IMR-90 (cell line): ENCODE data around the gene LEKR1. TPM values are rescaled to one million over a fixed set of nuclear protein-coding genes. Genes with fewer than 3 reads are reported as not detected.

Experiments
- ATAC-seq: fragments of 200-7000 bp; cut with Tn5 transposase; 2 replicates; pipeline ENCODE4 v1.9.1; 2020; ENCODE audit warnings: low read depth, mild to moderate bottlenecking, moderate library complexity
- BruUV-seq: library from RNA; stranded (reverse); fragments of 400-500 nt; replicated peaks from 2 replicates; lab custom pipeline; 2021; lab: Mats Ljungman, UMichigan
- CTCF ChIA-PET: fragments of 300-600 bp; formaldehyde crosslinking; extraction: SDS; loops from one replicate; lab custom pipeline; 2021; ENCODE audit warnings: antibody characterized with exemption; lab: Yijun Ruan, JAX
- POLR2A ChIA-PET: fragments of 300-600 bp; sonication (Branson Sonifier 250); formaldehyde crosslinking; loops from one replicate; lab custom pipeline; 2022; ENCODE audit warnings: antibody characterized with exemption; ENCODE audit not compliant: unreplicated experiment; lab: Charles Lee
- DNase-seq: peaks from one replicate; pipeline ENCODE4 v3.0.0; 2013
- H2AFZ ChIP-seq: replicated peaks from 2 replicates; pipeline ENCODE3; 2013; ENCODE audit warnings: low read length, mild to moderate bottlenecking; ENCODE audit not compliant: poor library complexity
- H2AK5ac ChIP-seq: 2 replicates; pipeline ENCODE4 v1.6.1; 2013; ENCODE audit warnings: low read depth, low read length, inconsistent platforms
- H2AK9ac ChIP-seq: replicated peaks from 2 replicates; pipeline ENCODE3; 2013; ENCODE audit warnings: mild to moderate bottlenecking, low read depth, low read length, moderate library complexity; ENCODE audit not compliant: poor library complexity
- H2BK120ac ChIP-seq: 2 replicates; pipeline ENCODE4 v1.6.1; 2013; ENCODE audit warnings: low read depth, low read length, inconsistent platforms
- H2BK15ac ChIP-seq: 3 replicates; pipeline ENCODE4 v1.6.1; 2013; ENCODE audit warnings: low read depth, low read length, inconsistent platforms
- H2BK20ac ChIP-seq: 2 replicates; pipeline ENCODE4 v1.6.1; 2013; ENCODE audit warnings: low read depth, mild to moderate bottlenecking, inconsistent platforms, low read length, moderate library complexity
- H2BK5ac ChIP-seq: 2 replicates; pipeline ENCODE4 v1.6.1; 2013; ENCODE audit warnings: mild to moderate bottlenecking, low read depth, low read length, inconsistent platforms; ENCODE audit not compliant: poor library complexity, severe bottlenecking
- H3K14ac ChIP-seq: replicated peaks from 2 replicates; pipeline ENCODE4 v1.6.1; 2013; ENCODE audit warnings: low read depth, low read length, inconsistent platforms
- H3K18ac ChIP-seq: 2 replicates; pipeline ENCODE4 v1.6.1; 2013; ENCODE audit warnings: low read depth, low read length, control low read depth
- H3K23ac ChIP-seq: 2 replicates; pipeline ENCODE4 v1.6.1; 2013; ENCODE audit warnings: low read depth, low read length, inconsistent platforms
- H3K27ac ChIP-seq: 2 replicates; pipeline ENCODE4 v1.5.1; 2013; ENCODE audit warnings: mild to moderate bottlenecking, control low read depth, low read length; ENCODE audit not compliant: insufficient read depth
- H3K27me3 ChIP-seq: 2 replicates; pipeline ENCODE4 v1.6.1; 2013; ENCODE audit warnings: low read length; ENCODE audit not compliant: control insufficient read depth, insufficient read depth
- H3K36me3 ChIP-seq: 2 replicates; pipeline ENCODE4 v1.6.1; 2013; ENCODE audit warnings: low read length, mixed read lengths; ENCODE audit not compliant: control insufficient read depth, insufficient read depth
- H3K4ac ChIP-seq: 2 replicates; pipeline ENCODE4 v1.6.1; 2013; ENCODE audit warnings: low read depth, low read length, inconsistent platforms
- H3K4me1 ChIP-seq: 2 replicates; pipeline ENCODE4 v1.6.1; 2013; ENCODE audit warnings: low read length, mixed read lengths; ENCODE audit not compliant: control insufficient read depth, insufficient read depth
- H3K4me2 ChIP-seq: 2 replicates; pipeline ENCODE4 v1.6.1; 2013; ENCODE audit warnings: low read depth, mild to moderate bottlenecking, control low read depth, low read length, moderate library complexity
- H3K4me3 ChIP-seq: 2 replicates; pipeline ENCODE4 v1.5.1; 2013; ENCODE audit warnings: low read depth, mild to moderate bottlenecking, control low read depth, low read length, moderate library complexity; ENCODE audit not compliant: insufficient read depth
- H3K56ac ChIP-seq: 2 replicates; pipeline ENCODE4 v1.6.1; 2013; ENCODE audit warnings: low read length, inconsistent platforms; ENCODE audit not compliant: insufficient read depth; ENCODE audit errors: extremely low read depth
- H3K79me1 ChIP-seq, 2 experiments: 2 replicates each; pipeline ENCODE4 v1.6.1; 2013; ENCODE audit warnings: low read length in 2 of 2, inconsistent platforms in 1 of 2, low read depth in 1 of 2
- H3K9ac ChIP-seq: 2 replicates; pipeline ENCODE4 v1.6.1; 2013; ENCODE audit warnings: low read depth, low read length, control low read depth
- H3K9me1 ChIP-seq: 2 replicates; pipeline ENCODE4 v1.6.1; 2013; ENCODE audit warnings: low read length, inconsistent platforms; ENCODE audit not compliant: insufficient read depth
- H3K9me3 ChIP-seq: 2 replicates; pipeline ENCODE4 v1.6.1; 2013; ENCODE audit warnings: low read length; ENCODE audit not compliant: control insufficient read depth, insufficient read depth
- H4K20me1 ChIP-seq: 2 replicates; pipeline ENCODE4 v1.6.1; 2013; ENCODE audit warnings: low read length, inconsistent platforms; ENCODE audit not compliant: insufficient read depth
- H4K5ac ChIP-seq: 2 replicates; pipeline ENCODE4 v1.6.1; 2013; ENCODE audit warnings: mild to moderate bottlenecking, low read depth, low read length, control low read depth
- H4K8ac ChIP-seq, 2 experiments: 2 replicates each; pipeline ENCODE4 v1.6.1; 2013; ENCODE audit warnings: low read depth in 2 of 2, low read length in 2 of 2, control low read depth in 1 of 2, inconsistent platforms in 1 of 2
- H4K91ac ChIP-seq: 2 replicates; pipeline ENCODE4 v1.6.1; 2013; ENCODE audit warnings: low read depth, low read length, inconsistent platforms; ENCODE audit not compliant: insufficient read depth
- BHLHE40 ChIP-seq: fragments of 150-350 bp; IDR thresholded peaks from 2 replicates; pipeline ENCODE4 v1.6.1; 2016; ENCODE audit warnings: mild to moderate bottlenecking, low read depth, low read length
- CHD1 ChIP-seq: IDR thresholded peaks from 2 replicates; pipeline ENCODE4 v1.6.1; 2012; ENCODE audit warnings: low read depth, low read length, improper control_type of control experiment
- ELK1 ChIP-seq: fragments of 150-350 bp; IDR thresholded peaks from 2 replicates; pipeline ENCODE4 v1.6.1; 2016; ENCODE audit warnings: low read depth, mild to moderate bottlenecking, low read length, moderate library complexity, borderline replicate concordance
- FOS ChIP-seq: fragments of 150-350 bp; IDR thresholded peaks from 2 replicates; pipeline ENCODE4 v1.6.1; 2016; ENCODE audit warnings: low read depth, low read length
- MAFK ChIP-seq: IDR thresholded peaks from 2 replicates; pipeline ENCODE4 v1.6.1; 2012; ENCODE audit warnings: low read depth, low read length, improper control_type of control experiment
- MXI1 ChIP-seq: IDR thresholded peaks from 2 replicates; pipeline ENCODE4 v1.6.1; 2012; ENCODE audit warnings: low read depth, mild to moderate bottlenecking, low read length, moderate library complexity, borderline replicate concordance
- POLR2A ChIP-seq: IDR thresholded peaks from 2 replicates; pipeline ENCODE4 v1.6.1; 2012; ENCODE audit warnings: mild to moderate bottlenecking, low read depth, low read length
- RAD21 ChIP-seq: IDR thresholded peaks from 2 replicates; pipeline ENCODE4 v1.6.1; 2012; ENCODE audit warnings: low read length, improper control_type of control experiment
- RFX5 ChIP-seq: IDR thresholded peaks from 2 replicates; pipeline ENCODE4 v1.8.0; 2012; ENCODE audit warnings: low read depth, mild to moderate bottlenecking, low read length, moderate library complexity
- WGBS, 2 experiments: methylation state at CpG; one replicate each; pipeline versions ENCODE4 v1.1.5 to v1.1.7; 2013; ENCODE audit warnings: missing lambda C conversion rate in 2 of 2; ENCODE audit not compliant: insufficient read length in 1 of 2; ENCODE audit errors: extremely low coverage in 2 of 2; 5-methylcytosine and 5-hydroxymethylcytosine counted together
- dilution Hi-C: fragments of 300-500 bp; cut with HindIII; formaldehyde crosslinking; loops from one replicate; pipeline ENCODE4 v1.14.3; 2018; ENCODE audit warnings: low sequenced_read_pairs; ENCODE audit not compliant: unreplicated experiment
- in situ Hi-C: fragments of 300-500 bp; cut with MboI; formaldehyde crosslinking; loops from 3 replicates; pipeline ENCODE4 v1.14.3; 2019; ENCODE audit warnings: low sequenced_read_pairs, inconsistent platforms, mixed read lengths
- intact Hi-C: fragments of 100-400 bp; cut with micrococcal nuclease; formaldehyde crosslinking; loops from 2 replicates; pipeline ENCODE4 v1.10.0; 2022
- polyA plus RNA-seq, 3 experiments: library from polyadenylated mRNA; depleted of rRNA; stranded (reverse); fragments of >200 nt; gene quantifications; 2 replicates each; pipeline ENCODE4 v1.2.3, GENCODE V29; 2012; ENCODE audit warnings: low replicate concordance in 1 of 3
- total RNA-seq: library from RNA; depleted of rRNA; stranded (reverse); fragments of >200 nt; gene quantifications from 2 replicates; pipeline ENCODE4 v1.2.3, GENCODE V29; 2012

Gene LEKR1
- total and polyA plus RNA-seq, 2 of the 4 experiments (the other 2 are of a cell fraction), result 0.19 to 0.36 TPM

- H3K36me3 ChIP-seq, result no peaks in the 10 kb centered on the region
- intact Hi-C loops, result no loop called here
- no peak overlapping the region for H3K9ac ChIP-seq
- no peak for DNase-seq
- H3K79me1 ChIP-seq, result no peaks in the 10 kb centered on the region
- H4K5ac ChIP-seq, result no peak overlapping the region
- H3K23ac ChIP-seq, result no peak overlapping the region
- H4K91ac ChIP-seq, result no peak overlapping the region
- no peak overlapping the region for H2AK9ac ChIP-seq
- H4K20me1 ChIP-seq, result no peaks in the 10 kb centered on the region
- no peak for ATAC-seq
- no peak overlapping the region for H3K4me3 ChIP-seq
- no peak overlapping the region for H3K27ac ChIP-seq
- BruUV-seq, result no TSS peak
- no peak for TF ChIP-seq FOS
- TF ChIP-seq POLR2A, result no peak
- no peak for TF ChIP-seq RAD21
- no peak for TF ChIP-seq MAFK
- TF ChIP-seq RFX5, result no peak
- no peak for TF ChIP-seq BHLHE40
- no peak for TF ChIP-seq ELK1
- TF ChIP-seq CHD1, result no peak
- TF ChIP-seq MXI1, result no peak
- H2AFZ ChIP-seq, result peak overlapping the region; percentile 54
- WGBS, 2 experiments, result no CpG with 5 or more reads among the region's 5 CpGs
- H3K56ac ChIP-seq, result no peak overlapping the region
- ChIA-PET POLR2A (no interaction called here), CTCF (interaction anchor here (0.6 to 1.5 kb wide), 8 partner anchors 10 to 275 kb away, joined by 3 to 8 read pairs (median 4); no protein-coding TSS in a partner anchor)
- in situ Hi-C loops, result no loop called here
- H3K18ac ChIP-seq, result no peak overlapping the region
- H3K4me2 ChIP-seq, result no peak overlapping the region
- no peak overlapping the region for H2BK120ac ChIP-seq
- H2BK15ac ChIP-seq, result no peak overlapping the region
- dilution Hi-C loops, result no loop called here
- no peaks in the 10 kb centered on the region for H3K27me3 ChIP-seq
- H3K14ac ChIP-seq, result no peak overlapping the region
- no peaks in the 10 kb centered on the region for H3K9me3 ChIP-seq
- H2AK5ac ChIP-seq, result no peak overlapping the region
- no peaks in the 10 kb centered on the region for H3K4me1 ChIP-seq
- H3K4ac ChIP-seq, result no peak overlapping the region
- no peak overlapping the region for H4K8ac ChIP-seq
- H3K9me1 ChIP-seq, result no peaks in the 10 kb centered on the region
- no peak overlapping the region for H2BK20ac ChIP-seq
- no peak overlapping the region for H2BK5ac ChIP-seq
Measured at GRCh38 chr3:156898296-156898880, 72.2 kb downstream of the LEKR1 start.
